NK-92 treated with Interleukin-12 subunit alpha and Interleukin-12 subunit beta, amount 100 ng/mL, for 24 hours (cell line): ENCODE results near the gene R3HDM2.
"Not testable (repeated sequence)": the region's sequence is repeated elsewhere in the genome, so short reads cannot be mapped to it uniquely, and the experiment has no call there.

Experiments used
- DNase-seq: peaks from one replicate; lab custom pipeline; 2025; lab: John Stamatoyannopoulos, UW

Gene R3HDM2

DNA sequence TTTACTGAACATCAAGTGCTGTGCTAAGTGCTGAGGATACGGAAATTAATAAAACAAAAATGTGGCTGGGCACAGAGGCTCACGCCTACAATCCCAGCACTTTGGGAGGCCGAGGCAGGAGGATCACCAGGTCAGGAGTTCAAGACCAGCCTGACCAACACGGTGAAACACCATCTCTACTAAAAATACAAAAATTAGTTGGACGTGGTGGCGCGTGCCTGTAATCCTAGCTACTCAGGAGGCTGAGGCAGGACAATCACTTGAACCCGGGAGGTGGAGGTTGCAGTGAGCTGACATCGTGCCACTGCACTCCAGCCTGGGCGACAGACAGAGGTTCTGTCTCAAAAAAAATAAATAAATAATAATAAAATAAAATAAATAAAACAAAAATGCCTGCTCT lies 3.9 kb downstream of the R3HDM2 start:
- DNase-seq, result not testable (repeated sequence)

DNA sequence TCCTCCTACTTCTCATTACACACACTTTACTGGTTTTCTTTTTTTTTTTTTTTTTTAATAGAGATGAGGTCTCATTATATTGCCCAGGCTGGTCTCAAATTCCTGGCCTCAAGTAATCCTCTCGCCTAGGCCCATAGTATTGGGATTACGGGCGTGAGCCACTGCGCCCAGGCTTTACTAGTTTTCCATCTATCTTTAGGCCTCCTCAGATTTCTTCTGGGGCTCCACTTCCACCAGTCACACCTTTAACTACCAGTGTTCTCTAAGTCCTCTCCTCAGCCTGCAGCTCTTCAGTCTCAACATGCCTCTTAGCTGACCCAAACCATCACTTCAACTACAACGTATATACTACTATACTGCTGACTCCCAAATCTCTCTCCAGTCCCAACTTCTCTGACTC lies 10.4 kb downstream of the R3HDM2 start:
- no peak for DNase-seq

GRCh38 chr12:57419495-57419894 lies 11.3 kb downstream of the R3HDM2 start:
- DNase-seq, result no peak

DNA sequence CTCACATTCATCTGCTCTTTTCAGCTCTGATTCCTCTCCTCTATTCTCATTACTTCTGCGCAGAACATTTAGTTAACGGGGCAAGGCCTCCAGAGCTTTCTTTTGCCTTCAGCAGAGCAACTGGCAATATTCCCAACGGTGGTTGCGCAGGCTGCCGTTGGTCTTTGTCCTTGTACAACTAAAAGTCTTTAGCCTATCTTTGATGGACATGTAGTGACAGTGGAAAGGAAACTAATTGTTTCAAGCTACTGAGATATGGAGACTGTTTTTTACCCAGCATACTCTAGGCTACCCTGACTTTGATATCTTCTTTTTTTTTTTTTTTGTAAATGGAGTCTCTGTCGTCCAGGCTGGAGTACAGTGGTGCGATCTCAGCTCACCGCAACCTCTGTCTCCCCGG lies 12.6 kb downstream of the R3HDM2 start:
- DNase-seq, result no peak

- DNase-seq, result no peak
Measured at GRCh38 chr12:57416039-57416996, 14.5 kb downstream of the R3HDM2 start.

- no peak for DNase-seq
Measured at GRCh38 chr12:57415088-57415487, 15.8 kb downstream of the R3HDM2 start.

GRCh38 chr12:57414160-57414559 lies 16.7 kb downstream of the R3HDM2 start:
- DNase-seq, result not testable (repeated sequence)

GRCh38 chr12:57410534-57410933 lies 20.3 kb downstream of the R3HDM2 start:
- no peak for DNase-seq

GRCh38 chr12:57404966-57405640 lies 25.7 kb downstream of the R3HDM2 start:
- DNase-seq, result no peak

DNA sequence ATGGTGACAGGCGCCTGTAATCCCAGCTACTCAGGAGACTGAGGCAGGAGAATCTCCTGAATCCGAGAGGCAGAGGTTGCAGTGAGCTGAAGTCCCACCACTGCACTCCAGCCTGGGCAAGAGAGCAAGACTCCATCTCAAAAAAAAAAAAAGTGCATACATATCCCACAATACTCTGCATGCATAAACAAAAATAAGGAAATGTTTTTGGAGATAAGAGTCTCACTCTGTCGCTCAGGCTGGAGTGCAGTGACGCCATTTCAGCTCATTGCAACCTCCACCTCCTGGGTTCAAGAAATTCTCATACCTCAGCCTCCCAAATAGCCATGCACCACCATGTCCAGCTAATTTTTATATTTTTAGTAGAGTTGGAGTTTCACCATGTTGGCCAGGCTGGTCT lies 28.7 kb downstream of the R3HDM2 start:
- not testable (repeated sequence) for DNase-seq

DNA sequence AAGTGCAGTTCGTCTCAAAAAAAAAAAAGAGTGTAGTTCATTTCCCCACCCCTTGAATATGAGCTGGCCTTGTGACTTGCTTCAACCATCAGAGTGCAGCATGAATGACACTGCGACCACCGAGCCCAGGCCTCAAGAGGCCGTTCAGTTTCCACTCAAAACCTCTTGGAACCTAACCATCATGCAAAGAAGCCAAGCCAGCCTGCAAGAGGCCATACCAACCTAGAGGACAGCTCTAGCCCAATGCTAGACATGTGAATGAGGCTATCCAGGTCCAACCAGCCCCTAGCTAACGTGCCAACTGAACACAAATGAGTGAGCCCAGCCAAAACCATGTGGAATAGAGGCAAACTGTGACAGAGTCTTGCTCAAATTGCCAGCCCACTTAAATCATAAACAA lies 29.7 kb downstream of the R3HDM2 start:
- DNase-seq, result no peak

DNA sequence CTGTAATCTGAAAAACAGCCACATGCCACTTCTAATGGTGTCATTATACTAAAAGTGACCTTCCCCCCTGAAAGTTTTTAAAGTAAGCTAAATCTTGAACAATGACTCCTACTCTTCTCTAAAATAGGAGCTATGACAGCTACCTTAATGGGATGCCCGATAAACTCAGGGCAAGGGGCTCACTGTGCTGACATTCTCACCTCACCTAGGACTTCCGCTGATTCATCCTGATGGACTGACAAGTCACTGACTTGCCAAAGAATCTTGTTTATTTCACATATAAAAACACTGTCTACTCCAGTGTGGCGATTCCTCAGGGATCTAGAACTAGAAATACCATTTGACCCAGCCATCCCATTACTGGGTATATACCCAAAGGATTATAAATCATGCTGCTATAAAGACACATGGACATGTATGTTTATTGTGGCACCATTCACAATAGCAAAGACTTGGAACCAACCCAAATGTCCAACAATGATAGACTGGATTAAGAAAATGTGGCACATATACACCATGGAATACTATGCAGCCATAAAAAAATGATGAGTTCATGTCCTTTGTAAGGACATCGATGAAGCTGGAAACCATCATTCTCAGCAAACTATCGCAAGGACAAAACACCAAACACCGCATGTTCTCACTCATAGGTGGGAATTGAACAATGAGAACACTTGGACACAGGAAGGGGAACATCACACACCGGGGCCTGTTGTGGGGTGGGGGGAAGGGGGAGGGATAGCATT lies 31.0 kb downstream of the R3HDM2 start:
- DNase-seq, result not testable (repeated sequence)

GRCh38 chr12:57397441-57397840 lies 33.4 kb downstream of the R3HDM2 start:
- DNase-seq, result no peak

GRCh38 chr12:57395121-57395520 lies 35.7 kb downstream of the R3HDM2 start:
- DNase-seq, result no peak

GRCh38 chr12:57390174-57390573 lies 40.7 kb downstream of the R3HDM2 start:
- no peak for DNase-seq

DNA sequence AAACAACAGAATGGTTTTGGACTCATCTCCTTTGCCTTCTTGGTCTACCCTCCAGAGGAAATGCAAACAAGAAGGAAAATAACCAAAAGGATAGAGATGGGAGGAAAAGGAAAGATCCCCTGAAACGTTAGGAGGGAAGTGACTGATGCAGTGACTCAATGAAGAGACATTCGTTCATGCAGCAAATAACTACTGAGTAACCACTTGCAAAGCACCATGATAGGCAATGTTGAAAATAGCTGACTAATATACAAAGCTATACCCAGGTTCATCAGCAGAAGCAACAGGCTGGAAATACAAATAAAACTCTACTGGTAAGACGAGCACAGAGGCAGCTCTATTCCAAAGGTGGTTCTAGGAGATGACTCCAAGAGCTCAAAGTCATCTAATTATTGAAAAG lies 41.8 kb downstream of the R3HDM2 start:
- DNase-seq, result no peak

DNA sequence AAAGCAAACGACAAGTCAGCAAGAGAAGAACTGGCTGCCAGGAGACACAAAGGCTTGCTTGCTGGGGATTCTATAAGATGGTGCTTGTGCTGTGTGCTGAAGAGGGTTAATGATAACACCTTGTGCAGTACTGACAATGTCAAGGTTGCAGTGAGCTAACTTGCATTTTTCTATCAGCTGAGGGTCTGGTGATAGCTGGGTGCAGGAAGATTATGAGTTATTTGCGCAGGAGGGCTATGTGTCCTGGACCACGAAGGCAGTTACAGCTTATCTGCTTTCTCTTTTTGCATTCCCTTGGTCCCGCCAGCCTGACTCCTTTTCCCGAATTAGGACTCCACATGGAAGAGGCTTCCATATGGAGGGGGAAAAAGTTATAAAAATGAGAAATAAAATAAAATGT lies 42.4 kb downstream of the R3HDM2 start:
- DNase-seq, result no peak

GRCh38 chr12:57386187-57386720 lies 44.6 kb downstream of the R3HDM2 start:
- DNase-seq, result no peak

DNA sequence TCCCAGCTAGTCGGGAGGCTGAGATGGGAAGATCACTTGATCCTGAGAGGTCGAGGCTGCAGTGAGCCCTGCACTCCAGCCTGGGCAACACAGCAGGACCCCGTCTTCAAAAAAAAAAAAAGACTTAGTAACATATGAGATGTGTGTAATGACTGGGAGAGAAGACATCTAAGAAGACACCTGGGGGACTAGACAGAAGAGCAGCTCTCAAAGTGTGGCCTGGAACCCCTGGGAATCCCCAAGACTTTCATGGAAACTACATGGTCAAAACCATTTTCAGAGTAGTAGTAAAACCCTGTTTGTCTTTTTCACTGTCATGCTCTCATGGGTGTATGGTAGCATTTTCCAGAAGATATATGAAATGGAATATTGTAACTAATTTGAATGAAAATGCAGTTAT lies 45.3 kb downstream of the R3HDM2 start:
- DNase-seq, result no peak

DNA sequence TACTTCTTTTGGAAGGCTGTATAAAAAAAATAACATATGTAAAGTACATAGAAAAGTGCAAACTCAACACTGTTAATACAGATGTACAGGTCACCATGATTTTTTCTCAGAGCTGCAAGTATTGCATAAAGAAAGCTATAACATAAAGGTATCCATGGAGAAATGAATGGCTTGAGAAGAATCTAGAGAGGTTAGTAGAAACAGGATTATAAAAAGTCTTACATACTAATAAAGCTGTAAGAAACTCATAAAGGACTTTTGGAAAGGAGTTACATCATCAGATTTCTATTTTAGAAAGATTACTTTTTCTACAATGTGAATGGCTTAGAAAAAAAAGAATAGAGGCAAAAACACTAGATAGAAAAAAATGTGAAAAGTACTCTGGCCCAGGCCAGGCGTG lies 46.4 kb downstream of the R3HDM2 start:
- no peak for DNase-seq

- DNase-seq, result no peak
Measured at GRCh38 chr12:57381693-57382220, 49.1 kb downstream of the R3HDM2 start.

- DNase-seq, result no peak
Measured at GRCh38 chr12:57380300-57380699, 50.5 kb downstream of the R3HDM2 start.
